GM18508 (cell line): Measurements from ENCODE around the gene IMPG1.
A peak's percentile ranks its signal among the peaks of the same experiment; 100 is the strongest.
"Not testable (repeated sequence)": the region's sequence is repeated elsewhere in the genome, so short reads cannot be mapped to it uniquely, and the experiment has no call there.

Experiments used
- ATAC-seq: cut with Tn5 transposase; IDR thresholded peaks from one replicate; pipeline ENCODE4 v1.9.1; 2021; ENCODE audit warnings: moderate number of reproducible peaks; ENCODE audit not compliant: insufficient read depth, unreplicated experiment

The IMPG1 gene

GRCh38 chr6:75963569-75963968, 108.9 kb downstream of the IMPG1 start:
- ATAC-seq, result no peak

DNA sequence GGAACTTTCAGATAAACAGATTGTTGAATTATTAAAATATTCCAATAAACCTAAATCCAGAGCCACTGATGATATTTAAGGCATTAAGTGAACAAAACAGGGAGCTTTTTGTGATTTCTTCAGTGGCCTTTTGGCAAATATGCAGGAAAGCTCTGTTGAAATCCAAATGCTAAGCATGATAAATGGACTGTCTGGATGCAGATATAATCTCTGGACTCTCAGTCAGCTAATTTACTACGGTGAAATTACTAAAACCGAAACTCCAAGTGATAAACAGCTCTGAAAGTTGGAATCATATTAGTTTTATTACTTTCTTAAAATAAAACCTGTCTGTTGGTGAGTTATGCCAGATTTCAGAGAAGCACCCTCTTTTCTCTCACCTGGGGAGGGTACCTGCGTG, 120.3 kb downstream of the IMPG1 start:
- no peak for ATAC-seq

DNA sequence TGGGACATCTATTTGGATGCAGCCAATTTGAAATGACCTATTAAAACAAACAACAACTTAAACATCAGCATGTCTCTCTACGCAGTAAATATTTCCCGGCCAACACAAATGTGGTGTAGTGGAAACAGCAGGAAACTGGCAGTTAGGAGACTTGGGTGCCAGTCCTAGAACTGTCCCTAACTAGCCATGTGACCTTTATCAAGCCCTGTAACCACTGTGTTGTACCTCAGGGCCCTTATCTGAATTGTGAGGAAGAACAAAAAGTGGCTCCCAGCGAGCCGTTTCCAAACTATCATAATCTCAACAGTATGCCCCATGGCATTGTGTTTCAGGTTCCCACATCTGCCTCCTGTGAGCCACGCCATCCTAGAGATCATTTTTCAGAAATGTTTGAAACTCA, 124.5 kb downstream of the IMPG1 start:
- ATAC-seq, result no peak

- no peak for ATAC-seq
Observed at GRCh38 chr6:75946146-75946831, 126.2 kb downstream of the IMPG1 start.

- ATAC-seq, result no peak
Observed at GRCh38 chr6:75943381-75943780, 129.1 kb downstream of the IMPG1 start.

GRCh38 chr6:75941509-75941908, 131.0 kb downstream of the IMPG1 start:
- no peak for ATAC-seq

GRCh38 chr6:75940564-75940963, 131.9 kb downstream of the IMPG1 start:
- ATAC-seq, result no peak

- ATAC-seq, result no peak
Observed at GRCh38 chr6:75937846-75938245, 134.6 kb downstream of the IMPG1 start.

- no peak for ATAC-seq
Observed at GRCh38 chr6:75936682-75937081, 135.8 kb downstream of the IMPG1 start.

- ATAC-seq, result no peak
Observed at GRCh38 chr6:75935473-75935793, 137.0 kb downstream of the IMPG1 start.

- peak; percentile 63 for ATAC-seq
Observed at GRCh38 chr6:75934643-75935472, 137.6 kb downstream of the IMPG1 start.

- ATAC-seq, result no peak
Observed at GRCh38 chr6:75933387-75933975, 139.0 kb downstream of the IMPG1 start.

DNA sequence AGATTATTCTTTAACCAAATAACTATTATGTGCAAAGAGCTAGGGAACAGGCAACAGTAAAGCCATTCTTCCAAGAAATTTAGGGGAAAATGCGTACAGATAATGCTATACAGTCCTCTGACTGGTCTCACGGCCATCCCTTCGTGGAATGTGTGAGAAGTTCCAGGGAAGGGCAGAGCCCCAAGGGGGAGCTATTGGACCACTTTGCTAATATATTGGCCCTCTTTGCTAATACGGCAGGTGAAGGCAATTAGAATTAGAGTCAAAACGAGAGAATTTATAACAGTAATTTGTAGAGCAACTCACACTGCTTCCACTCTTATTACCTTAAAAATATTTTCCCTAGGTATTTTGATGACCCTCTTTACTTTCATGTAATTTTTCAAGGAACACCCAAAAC, 140.4 kb downstream of the IMPG1 start:
- no peak for ATAC-seq

DNA sequence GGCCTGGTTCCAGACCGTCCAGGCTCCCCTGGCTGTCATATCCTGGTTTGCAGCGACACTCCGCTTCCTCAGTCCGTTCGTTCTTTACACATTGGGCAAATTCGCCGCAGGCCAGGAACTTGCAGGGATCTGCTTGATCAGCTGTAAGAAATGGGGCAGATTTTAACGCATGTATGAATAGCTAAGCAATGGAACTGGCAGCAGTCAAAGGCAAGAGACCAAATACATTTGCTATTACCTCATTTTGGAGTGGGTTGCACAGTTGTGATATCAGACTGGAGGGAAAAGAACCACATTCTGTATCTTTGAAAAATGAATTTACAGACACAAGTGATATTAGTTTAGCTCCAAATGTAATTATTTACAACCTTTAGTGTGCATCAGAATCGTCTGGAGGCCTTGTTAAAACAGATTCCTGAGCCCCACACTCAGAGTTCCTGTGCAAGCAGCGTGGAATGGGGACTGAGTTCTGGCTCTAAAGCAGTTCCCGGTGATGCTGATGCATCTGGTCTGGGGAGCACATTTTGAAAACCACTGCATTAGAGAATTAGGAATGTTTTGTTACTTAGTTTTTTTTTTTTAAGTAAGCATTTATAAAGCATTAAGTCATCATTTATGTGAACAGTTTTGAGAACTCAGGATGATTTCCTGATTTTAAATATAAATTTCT, 141.3 kb downstream of the IMPG1 start:
- no peak for ATAC-seq

DNA sequence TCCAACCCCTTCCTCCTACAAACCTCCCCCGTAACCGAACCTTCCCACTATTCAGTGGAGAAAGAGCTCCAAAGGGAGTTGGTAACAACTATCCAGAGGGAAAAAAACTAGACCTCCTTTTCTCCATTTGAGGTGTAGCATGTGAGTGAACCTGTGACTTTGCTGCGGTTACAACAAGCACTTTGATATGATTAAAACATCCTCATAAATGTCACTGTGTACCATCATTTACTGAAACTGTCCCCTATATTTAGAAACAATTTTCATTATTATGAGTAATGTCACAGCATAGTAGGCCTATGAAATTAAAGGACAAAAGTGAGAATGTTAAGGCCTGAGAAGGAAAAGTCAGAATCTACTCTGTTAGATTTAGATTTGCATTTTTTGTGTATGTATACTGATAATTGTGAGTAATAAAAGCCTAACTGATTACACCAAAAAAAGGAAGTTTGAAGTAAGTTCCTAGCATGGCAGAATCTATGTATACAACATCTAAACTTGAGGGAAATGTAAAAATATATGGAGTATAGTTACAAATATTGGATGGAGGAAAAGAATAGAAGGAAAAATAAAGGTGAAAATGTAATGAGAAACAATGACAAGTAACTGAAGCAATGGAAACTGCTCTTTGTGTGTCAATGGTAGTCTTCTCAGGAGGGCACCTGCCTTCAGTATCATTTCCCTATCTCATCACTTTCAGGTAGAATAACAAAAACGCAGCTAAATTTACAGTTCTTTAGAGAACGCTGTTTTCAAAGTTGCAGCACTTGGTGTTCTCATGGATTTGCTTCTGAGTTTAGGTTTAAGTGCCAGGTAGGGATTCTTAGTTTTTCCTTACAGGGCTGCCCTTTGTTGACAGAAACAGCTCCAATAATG, 145.9 kb downstream of the IMPG1 start:
- ATAC-seq, result no peak

DNA sequence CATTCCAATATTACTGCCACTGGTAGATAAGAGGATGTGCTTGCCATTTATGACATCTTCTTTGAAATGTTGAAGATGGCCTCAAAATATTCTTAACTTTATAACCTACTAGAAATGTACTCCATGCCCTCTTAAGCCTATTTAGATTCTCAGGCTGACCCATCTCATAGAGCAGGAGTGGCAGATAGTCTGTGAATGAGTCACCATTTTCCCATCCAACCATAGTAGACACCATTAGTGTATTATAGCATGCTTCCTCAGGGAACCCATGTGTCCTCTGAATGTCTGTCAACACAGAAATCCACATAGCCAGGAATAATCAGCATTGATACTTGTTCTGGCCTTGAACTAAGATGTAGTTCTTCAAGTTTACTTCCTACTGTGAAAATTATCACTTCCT, 150.2 kb downstream of the IMPG1 start:
- ATAC-seq, result no peak

DNA sequence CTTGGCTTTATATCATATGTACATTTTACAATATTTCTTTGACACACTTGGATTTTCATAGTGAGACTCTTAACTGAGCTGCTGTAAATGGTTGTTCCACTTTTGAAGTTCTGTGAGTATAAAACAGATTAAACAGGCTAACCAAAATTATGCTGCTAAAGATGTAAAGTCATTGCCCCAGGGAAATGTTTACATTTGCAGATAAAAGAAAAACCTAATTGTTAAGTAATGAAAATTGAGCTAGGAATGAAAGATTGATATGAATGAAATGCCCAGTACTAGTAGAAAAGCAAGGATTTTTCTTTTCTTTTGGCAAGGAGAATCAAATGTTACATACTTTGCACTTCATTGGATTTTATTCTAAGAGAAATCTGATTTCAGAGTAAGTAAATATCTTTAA, 159.4 kb downstream of the IMPG1 start:
- ATAC-seq, result no peak

DNA sequence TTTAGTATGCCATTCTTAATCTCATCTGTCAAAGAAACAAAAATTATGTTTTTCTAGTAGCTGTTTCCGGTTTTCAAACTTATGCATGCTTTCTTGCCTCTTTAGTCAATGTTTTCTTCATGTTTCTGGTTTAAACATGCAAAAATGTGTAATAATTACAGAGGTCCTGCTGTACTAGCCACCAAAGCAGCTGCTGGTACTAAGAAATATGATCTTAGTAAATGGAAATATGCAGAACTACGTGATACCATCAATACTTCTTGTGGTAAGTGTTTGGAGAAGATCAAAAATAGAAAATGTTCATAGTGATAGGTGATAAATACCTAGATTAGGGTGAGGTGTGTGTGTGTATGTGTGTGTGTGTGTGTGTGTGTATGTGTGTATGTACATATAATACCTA, 165.0 kb downstream of the IMPG1 start:
- no peak for ATAC-seq

DNA sequence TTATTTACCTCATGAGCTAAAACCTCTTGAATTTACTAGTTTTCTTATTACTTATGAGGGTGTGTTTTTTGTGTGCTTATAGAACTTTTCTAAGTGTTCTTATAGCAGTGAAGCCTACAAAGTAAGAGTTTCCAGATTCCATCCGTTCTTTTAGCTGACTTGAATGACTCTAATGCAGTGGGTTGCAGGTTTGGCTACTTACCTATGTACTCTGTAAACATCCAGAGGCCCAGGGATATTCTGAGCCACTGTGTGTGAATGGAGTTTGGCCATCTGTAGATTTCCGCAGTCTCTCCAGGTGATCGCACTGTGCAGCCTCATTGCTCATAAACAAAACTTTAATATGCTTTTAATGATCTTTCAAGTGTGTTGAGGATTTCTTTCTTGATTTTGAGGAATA, 165.6 kb downstream of the IMPG1 start:
- ATAC-seq, result no peak

GRCh38 chr6:75905129-75905528, 167.3 kb downstream of the IMPG1 start:
- ATAC-seq, result not testable (repeated sequence)
